ENCODE measurements around the gene STAT5A. TPM values are rescaled to one million over a fixed set of nuclear protein-coding genes. Genes with fewer than 3 reads are reported as not detected.

STAT5A gene
- total and polyA plus RNA-seq, 9 of the 15 experiments (the other 6 are each of a cell fraction or from before 2014, with no cell fraction given), result 79.9 to 415 (median 196) TPM

DNA sequence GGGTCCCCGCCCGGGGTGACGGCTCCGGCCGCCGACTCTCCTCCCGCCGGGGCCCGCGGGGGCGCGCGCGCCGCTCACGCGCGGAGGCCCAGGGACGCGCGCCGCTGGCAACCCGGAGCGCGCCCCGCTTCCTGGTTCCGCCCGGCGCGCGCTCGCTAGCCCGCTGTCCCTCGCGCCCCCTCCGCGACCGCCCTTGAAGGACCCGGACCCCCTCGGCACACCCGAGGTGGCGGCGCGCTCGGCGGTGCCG is 12.0 kb upstream of the STAT5A start, which contains the start of gene STAT5B (continued):
- TF ChIP-seq ELF1 (tag; IDR thresholded peaks at IDR 0.05) (peak; percentile 90), BRD9 (IDR thresholded peaks at IDR 0.05; ENCODE audit: low read depth, partially characterized antibody) (no peak), SMAD4 (CRISPR knock-in tag; conservative IDR thresholded peaks at IDR 0.05) (peak; percentile 78), ELF4 (CRISPR knock-in tag; IDR thresholded peaks at IDR 0.05) (no peak), YBX1 (IDR thresholded peaks at IDR 0.05) (no peak), RB1 (IDR thresholded peaks at IDR 0.05; ENCODE audit: low read depth) (peak; percentile 69), THRB (CRISPR knock-in tag; conservative IDR thresholded peaks at IDR 0.05) (no peak), ZEB2 (IDR thresholded peaks at IDR 0.05) (no peak), HMGN3 (IDR thresholded peaks at IDR 0.05; ENCODE audit: borderline replicate concordance, extremely low read depth, insufficient read length, low read depth, low read length) (peak; percentile 61), ZNF644 (tag; IDR thresholded peaks at IDR 0.05; ENCODE audit: low read depth) (peak; percentile 96), ZNF133 (CRISPR knock-in tag; IDR thresholded peaks at IDR 0.05) (no peak), NONO (IDR thresholded peaks at IDR 0.05; ENCODE audit: low read depth in 2 of 2, low read length in 1 of 2) (peak in 1 of 2 experiments; percentile 53; a peak in 1 of 4 replicates), ZNF280A (IDR thresholded peaks at IDR 0.05; ENCODE audit: low read depth, partially characterized antibody) (no peak), ZNF717 (CRISPR knock-in tag; IDR thresholded peaks at IDR 0.05) (no peak), ZNF316 (IDR thresholded peaks at IDR 0.05) (no peak)
- TF ChIP-seq, protein P1, sequence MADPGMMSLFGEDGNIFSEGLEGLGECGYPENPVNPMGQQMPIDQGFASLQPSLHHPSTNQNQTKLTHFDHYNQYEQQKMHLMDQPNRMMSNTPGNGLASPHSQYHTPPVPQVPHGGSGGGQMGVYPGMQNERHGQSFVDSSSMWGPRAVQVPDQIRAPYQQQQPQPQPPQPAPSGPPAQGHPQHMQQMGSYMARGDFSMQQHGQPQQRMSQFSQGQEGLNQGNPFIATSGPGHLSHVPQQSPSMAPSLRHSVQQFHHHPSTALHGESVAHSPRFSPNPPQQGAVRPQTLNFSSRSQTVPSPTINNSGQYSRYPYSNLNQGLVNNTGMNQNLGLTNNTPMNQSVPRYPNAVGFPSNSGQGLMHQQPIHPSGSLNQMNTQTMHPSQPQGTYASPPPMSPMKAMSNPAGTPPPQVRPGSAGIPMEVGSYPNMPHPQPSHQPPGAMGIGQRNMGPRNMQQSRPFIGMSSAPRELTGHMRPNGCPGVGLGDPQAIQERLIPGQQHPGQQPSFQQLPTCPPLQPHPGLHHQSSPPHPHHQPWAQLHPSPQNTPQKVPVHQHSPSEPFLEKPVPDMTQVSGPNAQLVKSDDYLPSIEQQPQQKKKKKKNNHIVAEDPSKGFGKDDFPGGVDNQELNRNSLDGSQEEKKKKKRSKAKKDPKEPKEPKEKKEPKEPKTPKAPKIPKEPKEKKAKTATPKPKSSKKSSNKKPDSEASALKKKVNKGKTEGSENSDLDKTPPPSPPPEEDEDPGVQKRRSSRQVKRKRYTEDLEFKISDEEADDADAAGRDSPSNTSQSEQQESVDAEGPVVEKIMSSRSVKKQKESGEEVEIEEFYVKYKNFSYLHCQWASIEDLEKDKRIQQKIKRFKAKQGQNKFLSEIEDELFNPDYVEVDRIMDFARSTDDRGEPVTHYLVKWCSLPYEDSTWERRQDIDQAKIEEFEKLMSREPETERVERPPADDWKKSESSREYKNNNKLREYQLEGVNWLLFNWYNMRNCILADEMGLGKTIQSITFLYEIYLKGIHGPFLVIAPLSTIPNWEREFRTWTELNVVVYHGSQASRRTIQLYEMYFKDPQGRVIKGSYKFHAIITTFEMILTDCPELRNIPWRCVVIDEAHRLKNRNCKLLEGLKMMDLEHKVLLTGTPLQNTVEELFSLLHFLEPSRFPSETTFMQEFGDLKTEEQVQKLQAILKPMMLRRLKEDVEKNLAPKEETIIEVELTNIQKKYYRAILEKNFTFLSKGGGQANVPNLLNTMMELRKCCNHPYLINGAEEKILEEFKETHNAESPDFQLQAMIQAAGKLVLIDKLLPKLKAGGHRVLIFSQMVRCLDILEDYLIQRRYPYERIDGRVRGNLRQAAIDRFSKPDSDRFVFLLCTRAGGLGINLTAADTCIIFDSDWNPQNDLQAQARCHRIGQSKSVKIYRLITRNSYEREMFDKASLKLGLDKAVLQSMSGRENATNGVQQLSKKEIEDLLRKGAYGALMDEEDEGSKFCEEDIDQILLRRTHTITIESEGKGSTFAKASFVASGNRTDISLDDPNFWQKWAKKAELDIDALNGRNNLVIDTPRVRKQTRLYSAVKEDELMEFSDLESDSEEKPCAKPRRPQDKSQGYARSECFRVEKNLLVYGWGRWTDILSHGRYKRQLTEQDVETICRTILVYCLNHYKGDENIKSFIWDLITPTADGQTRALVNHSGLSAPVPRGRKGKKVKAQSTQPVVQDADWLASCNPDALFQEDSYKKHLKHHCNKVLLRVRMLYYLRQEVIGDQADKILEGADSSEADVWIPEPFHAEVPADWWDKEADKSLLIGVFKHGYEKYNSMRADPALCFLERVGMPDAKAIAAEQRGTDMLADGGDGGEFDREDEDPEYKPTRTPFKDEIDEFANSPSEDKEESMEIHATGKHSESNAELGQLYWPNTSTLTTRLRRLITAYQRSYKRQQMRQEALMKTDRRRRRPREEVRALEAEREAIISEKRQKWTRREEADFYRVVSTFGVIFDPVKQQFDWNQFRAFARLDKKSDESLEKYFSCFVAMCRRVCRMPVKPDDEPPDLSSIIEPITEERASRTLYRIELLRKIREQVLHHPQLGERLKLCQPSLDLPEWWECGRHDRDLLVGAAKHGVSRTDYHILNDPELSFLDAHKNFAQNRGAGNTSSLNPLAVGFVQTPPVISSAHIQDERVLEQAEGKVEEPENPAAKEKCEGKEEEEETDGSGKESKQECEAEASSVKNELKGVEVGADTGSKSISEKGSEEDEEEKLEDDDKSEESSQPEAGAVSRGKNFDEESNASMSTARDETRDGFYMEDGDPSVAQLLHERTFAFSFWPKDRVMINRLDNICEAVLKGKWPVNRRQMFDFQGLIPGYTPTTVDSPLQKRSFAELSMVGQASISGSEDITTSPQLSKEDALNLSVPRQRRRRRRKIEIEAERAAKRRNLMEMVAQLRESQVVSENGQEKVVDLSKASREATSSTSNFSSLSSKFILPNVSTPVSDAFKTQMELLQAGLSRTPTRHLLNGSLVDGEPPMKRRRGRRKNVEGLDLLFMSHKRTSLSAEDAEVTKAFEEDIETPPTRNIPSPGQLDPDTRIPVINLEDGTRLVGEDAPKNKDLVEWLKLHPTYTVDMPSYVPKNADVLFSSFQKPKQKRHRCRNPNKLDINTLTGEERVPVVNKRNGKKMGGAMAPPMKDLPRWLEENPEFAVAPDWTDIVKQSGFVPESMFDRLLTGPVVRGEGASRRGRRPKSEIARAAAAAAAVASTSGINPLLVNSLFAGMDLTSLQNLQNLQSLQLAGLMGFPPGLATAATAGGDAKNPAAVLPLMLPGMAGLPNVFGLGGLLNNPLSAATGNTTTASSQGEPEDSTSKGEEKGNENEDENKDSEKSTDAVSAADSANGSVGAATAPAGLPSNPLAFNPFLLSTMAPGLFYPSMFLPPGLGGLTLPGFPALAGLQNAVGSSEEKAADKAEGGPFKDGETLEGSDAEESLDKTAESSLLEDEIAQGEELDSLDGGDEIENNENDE (IDR thresholded peaks at IDR 0.05; ENCODE audit: low read depth, low read length), result no peak

All from K562 (cell line).